IgD-negative memory B cell (primary cell): ENCODE results near the gene DBF4B. TPM values are rescaled to one million over a fixed set of nuclear protein-coding genes. Genes with fewer than 3 reads are reported as not detected.
"Not testable (repeated sequence)": the region's sequence is repeated elsewhere in the genome, so short reads cannot be mapped to it uniquely, and the experiment has no call there.

Source experiments
- H3K27ac Mint-ChIP-seq, 3 donors: one replicate each; pipeline ENCODE4 v1.8.0; 2020 to 2022; ENCODE audit warnings: mild to moderate bottlenecking in 3 of 3, mixed read lengths in 3 of 3, moderate library complexity in 1 of 3
- H3K27me3 Mint-ChIP-seq: one replicate; pipeline ENCODE4 v1.8.0; 2021; ENCODE audit warnings: mixed read lengths
- H3K36me3 Mint-ChIP-seq: one replicate; pipeline ENCODE4 v1.8.0; 2020; ENCODE audit warnings: mild to moderate bottlenecking, mixed read lengths
- H3K4me1 Mint-ChIP-seq, 3 donors: one replicate each; pipeline ENCODE4 v1.8.0; 2020 to 2022; ENCODE audit warnings: mixed read lengths in 3 of 3, mild to moderate bottlenecking in 1 of 3
- H3K4me3 Mint-ChIP-seq, 4 donors: one replicate each; pipeline ENCODE4 v1.8.0; 2020 to 2022; ENCODE audit warnings: mild to moderate bottlenecking in 4 of 4, mixed read lengths in 4 of 4, moderate library complexity in 3 of 4
- H3K9me3 Mint-ChIP-seq, 3 donors: one replicate each; pipeline ENCODE4 v1.8.0; 2020 to 2021; ENCODE audit warnings: mixed read lengths in 3 of 3, mild to moderate bottlenecking in 1 of 3
- polyA plus RNA-seq: library from polyadenylated mRNA; unstranded; fragments of 300-500 nt; fragmentation: Illumina TruSeq; gene quantifications from one replicate; pipeline ENCODE4 v1.2.3, GENCODE V29; 2021

Gene DBF4B
- polyA plus RNA-seq, 1 donor from 2014 or later, result 1.1 TPM

GRCh38 chr17:44690746-44691306 lies 17.6 kb upstream of the DBF4B start:
- not testable (repeated sequence) for H3K9me3 Mint-ChIP-seq, H3K36me3 Mint-ChIP-seq, H3K27me3 Mint-ChIP-seq
- peaks cover 14 to 21% (median 18%) of the 10 kb centered on the region in 3 donors for H3K4me1 Mint-ChIP-seq
- H3K27ac Mint-ChIP-seq, result peak overlapping the region in 1 of 3 donors; percentile 89
- H3K4me3 Mint-ChIP-seq, result peak overlapping the region; percentile 60 to 99 (median 82)

DNA sequence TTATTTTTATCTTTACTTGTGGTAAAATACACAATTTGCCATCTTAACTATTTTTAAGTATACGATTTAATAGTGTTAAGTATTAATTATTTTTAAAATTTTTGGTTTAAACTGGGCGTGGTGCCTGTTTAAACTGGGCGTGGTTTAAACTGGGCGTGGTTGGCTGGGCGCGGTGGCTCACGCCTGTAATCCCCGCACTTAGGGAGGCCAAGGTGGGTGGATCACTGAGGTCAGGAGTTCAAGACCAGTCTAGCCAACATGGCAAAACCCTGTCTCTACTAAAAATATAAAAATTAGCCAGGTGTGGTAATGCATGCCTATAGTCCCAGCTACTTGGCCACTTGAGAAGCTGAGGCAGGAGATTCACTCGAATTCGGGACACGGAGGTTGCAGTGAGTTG lies 14.9 kb upstream of the DBF4B start:
- no peak overlapping the region for H3K4me3 Mint-ChIP-seq
- no peaks in the 10 kb centered on the region for H3K9me3 Mint-ChIP-seq
- no peaks in the 10 kb centered on the region for H3K27me3 Mint-ChIP-seq
- no peak overlapping the region for H3K27ac Mint-ChIP-seq
- no peaks in the 10 kb centered on the region for H3K36me3 Mint-ChIP-seq
- peaks cover 10 to 18% (median 13%) of the 10 kb centered on the region in 3 donors for H3K4me1 Mint-ChIP-seq

DNA sequence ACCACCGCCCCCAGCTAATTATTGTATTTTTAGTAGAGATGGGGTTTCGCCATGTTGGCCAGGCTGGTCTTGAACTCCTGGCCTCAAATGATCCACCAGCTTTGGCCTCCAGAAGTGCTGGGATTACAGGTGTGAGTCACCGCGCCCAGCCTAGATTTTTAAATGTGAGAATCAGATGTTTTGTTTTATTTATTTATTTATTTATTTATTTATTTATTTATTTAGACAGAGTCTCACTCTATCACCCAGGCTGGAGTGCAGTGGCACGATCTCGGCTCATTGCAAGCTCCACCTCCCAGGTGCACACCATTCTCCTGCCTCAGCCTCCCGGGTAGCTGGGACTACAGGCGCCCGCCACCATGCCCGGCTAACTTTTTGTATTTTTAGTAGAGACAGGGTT lies 8.2 kb upstream of the DBF4B start:
- not testable (repeated sequence) for H3K36me3 Mint-ChIP-seq, H3K9me3 Mint-ChIP-seq, H3K27ac Mint-ChIP-seq

DNA sequence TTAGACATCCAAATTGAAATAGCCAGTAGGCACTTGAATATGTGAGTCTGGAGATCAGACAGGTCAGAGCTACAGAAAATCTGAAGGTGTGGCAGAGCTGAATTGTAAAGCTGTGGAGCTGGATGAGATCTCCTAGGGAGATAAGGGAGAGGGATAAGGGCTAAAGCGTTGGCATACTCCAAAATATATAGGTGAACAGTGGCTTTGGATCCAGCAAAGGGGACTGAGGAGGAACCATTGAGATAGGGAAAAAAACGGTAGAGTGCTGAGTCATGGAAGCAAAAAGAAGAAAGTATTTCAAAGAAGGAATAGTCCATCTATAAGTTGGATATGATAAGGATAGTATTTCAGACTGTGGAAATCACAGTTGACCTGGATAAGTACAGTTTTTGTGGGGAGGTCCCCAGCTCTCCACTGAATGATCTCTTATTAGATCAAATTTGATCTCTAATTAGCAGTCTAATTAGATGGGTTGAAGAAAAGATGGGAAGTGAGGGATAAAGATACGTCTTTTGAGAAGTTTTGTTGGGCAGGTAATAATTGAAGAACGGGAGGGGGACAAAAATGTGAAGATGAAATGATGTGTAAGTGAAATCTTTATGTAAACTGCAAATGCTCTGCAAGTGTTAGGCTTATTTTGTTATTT lies 587 bp upstream of the DBF4B start:
- no peak overlapping the region for H3K4me3 Mint-ChIP-seq
- peaks cover 2% of the 10 kb centered on the region for H3K36me3 Mint-ChIP-seq
- H3K9me3 Mint-ChIP-seq, result peaks cover 0 to 1% (median 0%) of the 10 kb centered on the region in 3 donors
- H3K4me1 Mint-ChIP-seq, result peaks cover 0 to 2% (median 0%) of the 10 kb centered on the region in 3 donors
- H3K27me3 Mint-ChIP-seq, result no peaks in the 10 kb centered on the region
- no peak overlapping the region for H3K27ac Mint-ChIP-seq

More for the DNA sequence above, 8.2 kb upstream of the DBF4B start:
- H3K4me1 Mint-ChIP-seq, H3K27me3 Mint-ChIP-seq, H3K4me3 Mint-ChIP-seq: not testable (repeated sequence)

GRCh38 chr17:44719444-44719843 lies 11.0 kb downstream of the DBF4B start:
- no peaks in the 10 kb centered on the region for H3K9me3 Mint-ChIP-seq
- no peaks in the 10 kb centered on the region for H3K27me3 Mint-ChIP-seq
- no peak overlapping the region for H3K4me3 Mint-ChIP-seq
- H3K4me1 Mint-ChIP-seq, result no peaks in the 10 kb centered on the region
- peaks cover 7% of the 10 kb centered on the region for H3K36me3 Mint-ChIP-seq
- H3K27ac Mint-ChIP-seq, result no peak overlapping the region

DNA sequence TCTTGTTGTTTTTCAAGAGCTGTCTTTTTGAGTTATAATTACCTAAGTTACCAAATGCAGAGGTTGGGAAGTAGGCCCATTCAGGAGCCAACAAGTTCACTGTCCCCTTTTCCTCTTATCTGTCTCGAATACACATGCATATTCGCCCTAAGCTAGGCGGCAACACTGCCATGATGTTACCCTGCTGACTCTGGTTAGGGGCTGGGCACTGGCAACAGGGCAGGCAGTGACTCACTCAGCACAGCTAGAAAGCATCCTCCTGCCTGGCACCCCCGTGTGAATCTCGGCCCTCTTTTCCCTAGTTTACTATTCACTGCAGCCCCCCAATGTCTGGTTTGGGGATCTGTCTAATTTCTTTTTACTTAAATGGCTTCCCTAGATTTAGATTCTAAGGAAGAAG lies 13.8 kb downstream of the DBF4B start:
- no peaks in the 10 kb centered on the region for H3K9me3 Mint-ChIP-seq
- no peak overlapping the region for H3K4me3 Mint-ChIP-seq
- no peak overlapping the region for H3K27ac Mint-ChIP-seq
- peaks cover 3% of the 10 kb centered on the region for H3K36me3 Mint-ChIP-seq
- H3K4me1 Mint-ChIP-seq, result no peaks in the 10 kb centered on the region
- H3K27me3 Mint-ChIP-seq, result no peaks in the 10 kb centered on the region

GRCh38 chr17:44726121-44726520 lies 17.7 kb downstream of the DBF4B start:
- H3K27me3 Mint-ChIP-seq, H3K27ac Mint-ChIP-seq, H3K4me1 Mint-ChIP-seq, H3K36me3 Mint-ChIP-seq, H3K4me3 Mint-ChIP-seq, H3K9me3 Mint-ChIP-seq: not testable (repeated sequence)

DNA sequence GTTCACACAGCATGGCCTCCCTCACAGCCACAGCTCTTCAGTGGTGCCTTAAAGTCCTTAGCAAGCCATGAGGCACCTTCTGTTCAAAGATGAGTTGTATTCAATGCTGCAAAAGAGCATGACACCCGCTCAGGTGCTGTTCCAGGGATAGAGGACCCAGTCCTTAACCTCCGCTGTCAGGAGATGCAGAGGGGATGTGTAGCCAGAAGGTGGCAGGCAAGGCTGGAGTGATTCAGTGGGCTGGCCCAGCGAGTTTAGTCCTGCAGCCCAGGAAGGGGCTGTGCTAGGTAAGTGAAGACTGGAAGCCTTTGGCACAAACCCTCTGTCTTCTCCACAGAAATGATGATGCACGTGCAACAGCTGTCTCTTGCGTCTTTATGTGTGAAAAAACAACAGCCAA lies 25.3 kb downstream of the DBF4B start:
- no peak overlapping the region for H3K27ac Mint-ChIP-seq
- H3K4me3 Mint-ChIP-seq, result no peak overlapping the region
- H3K9me3 Mint-ChIP-seq, result no peaks in the 10 kb centered on the region
- no peaks in the 10 kb centered on the region for H3K4me1 Mint-ChIP-seq
- H3K36me3 Mint-ChIP-seq, result peaks cover 6% of the 10 kb centered on the region
- no peaks in the 10 kb centered on the region for H3K27me3 Mint-ChIP-seq

GRCh38 chr17:44734272-44734671 lies 25.8 kb downstream of the DBF4B start:
- Mint-ChIP-seq H3K4me1 (no peaks in the 10 kb centered on the region), H3K27me3 (no peaks in the 10 kb centered on the region), H3K36me3 (peaks cover 6% of the 10 kb centered on the region), H3K4me3 (no peak overlapping the region), H3K27ac (peak overlapping the region in 2 of 3 donors; percentile 7 to 16), H3K9me3 (no peaks in the 10 kb centered on the region)

DNA sequence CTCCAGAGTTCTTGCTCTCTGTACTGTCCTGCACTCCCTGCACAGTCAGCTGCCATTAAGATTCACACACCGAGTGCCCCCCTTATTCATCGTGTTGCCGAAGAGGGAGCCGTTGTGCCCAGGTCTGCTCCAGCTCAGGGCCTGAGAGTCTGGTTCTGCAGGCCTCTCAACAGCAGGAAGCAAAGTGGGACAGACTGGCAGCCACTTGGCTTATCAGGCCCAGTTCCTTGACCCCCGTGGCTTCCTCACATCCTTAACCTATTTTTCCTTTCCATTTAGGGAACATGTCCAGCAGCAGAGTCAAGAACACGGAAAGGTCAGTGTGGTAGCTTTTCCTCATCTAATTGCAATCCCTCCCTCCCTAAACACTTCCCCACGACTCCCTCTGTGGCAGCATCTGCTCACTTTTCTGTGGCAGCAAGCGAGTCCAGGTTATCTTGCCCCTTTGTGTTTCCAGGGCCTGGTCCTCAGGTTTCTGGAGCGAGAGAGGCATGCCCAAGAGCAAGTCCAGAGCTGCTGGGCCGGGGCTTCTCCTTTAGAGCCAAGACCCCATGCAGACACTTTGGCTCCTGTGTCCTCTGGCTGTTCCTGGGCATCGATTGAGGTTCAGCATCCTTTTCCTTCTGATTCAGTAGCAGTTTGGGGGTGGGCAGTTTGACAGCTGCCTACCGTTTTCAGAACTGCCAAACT lies 28.2 kb downstream of the DBF4B start:
- peaks cover 3% of the 10 kb centered on the region for H3K36me3 Mint-ChIP-seq
- H3K27me3 Mint-ChIP-seq, result no peaks in the 10 kb centered on the region
- H3K4me3 Mint-ChIP-seq, result no peak overlapping the region
- H3K27ac Mint-ChIP-seq, result no peak overlapping the region
- no peaks in the 10 kb centered on the region for H3K4me1 Mint-ChIP-seq
- no peaks in the 10 kb centered on the region for H3K9me3 Mint-ChIP-seq

DNA sequence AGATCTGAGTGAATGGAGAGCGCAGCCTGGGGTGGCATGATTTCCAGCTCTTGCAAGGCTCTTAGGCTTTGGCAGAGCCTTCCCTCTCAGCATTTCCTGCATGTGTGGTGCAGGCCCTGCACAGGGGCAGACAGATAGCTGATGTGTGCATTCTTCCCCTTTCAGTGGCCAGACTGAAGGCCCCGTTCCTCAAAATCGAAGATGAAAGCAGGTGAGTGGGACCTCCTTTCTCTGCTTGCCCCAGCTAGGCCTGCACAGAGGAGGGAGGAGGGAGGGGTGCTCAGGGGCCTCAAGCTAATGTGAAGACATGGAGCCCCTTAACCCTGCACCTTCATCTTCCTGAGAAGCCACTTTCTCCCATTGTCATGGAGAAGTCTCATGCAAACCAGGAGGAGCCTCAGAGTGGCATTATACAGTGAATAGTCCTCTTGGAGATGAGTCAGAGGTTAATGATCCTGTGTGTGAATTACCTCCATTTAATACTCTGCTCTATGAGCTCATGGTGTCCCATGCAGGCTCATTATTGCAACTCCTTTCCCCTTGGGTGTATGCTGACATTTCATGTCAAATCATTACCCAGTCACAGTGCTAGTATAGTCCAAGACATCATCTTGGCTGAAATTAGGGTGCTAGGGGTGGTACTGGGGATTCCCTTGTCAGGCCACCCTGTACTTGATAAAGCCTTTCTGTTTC lies 29.9 kb downstream of the DBF4B start:
- Mint-ChIP-seq H3K9me3 (no peaks in the 10 kb centered on the region), H3K27me3 (no peaks in the 10 kb centered on the region), H3K4me3 (no peak overlapping the region), H3K27ac (no peak overlapping the region), H3K4me1 (no peaks in the 10 kb centered on the region), H3K36me3 (peaks cover 3% of the 10 kb centered on the region)

DNA sequence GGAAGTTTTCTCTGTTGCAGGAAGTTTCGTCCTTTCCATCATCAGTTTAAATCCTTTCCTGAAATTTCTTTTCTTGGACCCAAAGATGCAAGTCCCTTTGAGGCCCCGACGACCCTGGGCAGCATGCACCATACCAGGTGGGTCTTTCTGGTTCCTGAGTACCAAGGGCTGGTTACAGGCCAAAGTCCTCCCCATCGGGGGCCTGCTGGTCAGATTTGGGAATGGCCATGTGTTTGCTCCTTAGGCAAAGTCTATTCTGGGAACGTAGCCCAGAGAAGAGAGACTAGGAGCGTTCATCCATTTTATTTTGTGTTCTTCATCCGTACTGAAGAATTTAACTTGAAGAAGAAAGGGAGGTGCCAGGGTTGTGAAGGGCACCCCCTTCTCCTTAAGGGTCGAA lies 32.9 kb downstream of the DBF4B start:
- H3K27ac Mint-ChIP-seq, result no peak overlapping the region
- no peaks in the 10 kb centered on the region for H3K27me3 Mint-ChIP-seq
- peaks cover 3% of the 10 kb centered on the region for H3K36me3 Mint-ChIP-seq
- no peaks in the 10 kb centered on the region for H3K4me1 Mint-ChIP-seq
- no peak overlapping the region for H3K4me3 Mint-ChIP-seq
- H3K9me3 Mint-ChIP-seq, result no peaks in the 10 kb centered on the region

DNA sequence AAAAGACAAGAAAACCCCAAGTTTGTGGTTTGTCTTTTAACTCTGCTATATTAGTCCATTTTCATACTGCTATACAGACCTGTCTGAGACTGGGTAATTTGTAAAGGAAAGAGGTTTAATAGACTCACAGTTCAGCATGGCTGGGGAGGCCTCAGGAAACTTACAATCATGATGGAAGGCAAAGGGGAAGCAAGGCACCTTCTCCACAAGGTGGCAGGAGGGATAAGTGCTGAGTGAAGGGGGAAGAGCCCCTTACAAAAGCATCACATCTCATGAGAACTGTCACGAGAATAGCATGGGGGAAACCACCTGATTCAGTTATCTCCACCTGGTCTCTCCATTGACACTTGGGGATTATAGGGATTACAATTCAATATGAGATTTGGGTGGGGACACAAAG lies 36.8 kb downstream of the DBF4B start:
- Mint-ChIP-seq H3K36me3 (peaks cover 4% of the 10 kb centered on the region), H3K27me3 (no peaks in the 10 kb centered on the region), H3K4me1 (no peaks in the 10 kb centered on the region), H3K9me3 (no peaks in the 10 kb centered on the region), H3K4me3 (no peak overlapping the region), H3K27ac (no peak overlapping the region)

DNA sequence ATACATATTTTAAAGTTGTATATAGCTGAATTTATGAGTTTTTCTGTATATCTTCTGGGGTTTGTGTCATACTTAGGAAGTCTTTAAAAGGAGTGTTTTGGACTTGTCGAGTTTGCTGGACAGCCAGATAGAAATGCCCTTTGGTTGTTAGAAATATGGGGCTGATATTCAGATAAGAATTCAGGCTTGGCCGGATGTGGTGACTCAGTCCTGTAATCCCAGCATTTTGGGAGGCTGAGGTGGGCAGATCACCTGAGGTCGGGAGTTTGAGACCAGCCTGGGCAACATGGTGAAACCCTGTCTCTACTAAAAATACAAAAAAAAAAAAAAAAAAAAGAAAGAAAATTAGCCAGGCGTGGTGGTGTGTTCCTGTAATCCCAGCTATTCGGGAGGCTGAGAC lies 37.3 kb downstream of the DBF4B start:
- not testable (repeated sequence) for H3K4me1 Mint-ChIP-seq, H3K4me3 Mint-ChIP-seq

DNA sequence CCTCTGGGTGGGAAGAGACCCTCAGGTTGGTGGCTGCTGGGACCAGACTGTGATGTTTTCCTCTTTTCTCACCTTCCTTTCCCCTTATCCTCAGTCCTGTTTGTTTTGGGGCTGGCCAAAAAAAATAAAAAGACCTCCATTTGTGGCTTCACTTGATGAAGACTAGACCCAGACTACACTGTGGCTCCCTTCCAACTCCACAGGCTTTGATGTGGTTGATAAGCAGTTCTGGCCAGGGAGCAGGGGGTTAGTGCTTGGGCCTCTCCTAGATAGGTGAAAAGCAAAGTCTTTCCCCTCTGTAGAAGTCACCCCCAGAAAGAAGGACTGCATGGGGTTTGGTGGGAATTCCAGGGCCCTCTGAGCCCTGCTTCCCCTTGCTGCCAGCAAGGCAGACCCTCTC lies 39.1 kb downstream of the DBF4B start:
- Mint-ChIP-seq H3K27me3 (no peaks in the 10 kb centered on the region), H3K4me3 (no peak overlapping the region), H3K36me3 (peaks cover 4% of the 10 kb centered on the region), H3K4me1 (no peaks in the 10 kb centered on the region), H3K9me3 (no peaks in the 10 kb centered on the region), H3K27ac (no peak overlapping the region)

More for the DNA sequence above, 37.3 kb downstream of the DBF4B start:
- not testable (repeated sequence) for H3K27ac Mint-ChIP-seq, H3K9me3 Mint-ChIP-seq, H3K36me3 Mint-ChIP-seq, H3K27me3 Mint-ChIP-seq
